Measurements from ENCODE around the gene PLEKHG5. TPM values are rescaled to one million over a fixed set of nuclear protein-coding genes. Genes with fewer than 3 reads are reported as not detected.

Gene PLEKHG5
- total RNA-seq, 1 experiment from 2014 or later, result not detected

DNA sequence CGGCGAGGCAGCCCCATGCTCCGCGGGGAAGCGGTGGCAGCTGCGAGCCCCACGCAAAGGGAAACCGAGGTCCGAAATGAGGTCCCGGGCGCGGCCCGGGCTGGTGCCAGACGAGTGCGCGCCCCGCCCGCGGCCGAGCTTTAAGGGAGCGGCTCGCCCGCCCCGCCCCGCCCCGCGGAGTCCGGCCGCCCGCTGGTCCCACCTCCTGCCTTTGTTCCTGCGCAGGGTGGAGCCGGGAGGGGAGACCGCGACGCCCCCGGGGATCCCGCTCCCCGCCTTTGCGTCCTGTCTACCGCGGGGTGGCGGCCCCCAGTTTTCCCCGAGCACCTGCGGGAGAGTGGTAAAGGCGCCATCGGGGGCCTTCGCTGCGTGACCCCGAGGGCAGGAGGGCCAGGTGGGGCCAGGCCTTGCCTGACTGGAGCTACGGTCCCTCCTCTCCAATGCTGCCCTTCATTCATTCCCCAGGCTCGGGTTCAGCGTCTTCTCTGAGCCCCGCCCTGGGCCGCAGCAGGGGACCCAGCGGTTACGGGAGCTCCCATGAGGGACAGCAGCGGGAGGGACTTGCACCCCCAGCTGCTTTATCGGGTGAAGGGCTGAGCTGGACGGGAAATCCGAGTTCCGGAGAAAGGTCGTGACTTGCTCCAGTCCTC lies 71.5 kb downstream of the PLEKHG5 start, which contains the start of gene HES2:
HES2 (minus strand) TSS at position 116 of the 650 bp plus-strand sequence; CDS start at position 17, 99 bp downstream.
- no peak within 1 kb of the TSS for H3K4me3 ChIP-seq (ENCODE audit: low read length)
- H3K27me3 ChIP-seq (ENCODE audit: low read length), result no peaks in the 10 kb centered on the region
- DNase-seq, result no peak
- H2AFZ ChIP-seq (ENCODE audit: low read length), result no peak within 1 kb of the TSS
- no peak within 1 kb of the TSS for H3K4me2 ChIP-seq (ENCODE audit: low read depth, low read length, poor library complexity, severe bottlenecking)
- no peaks in the 10 kb centered on the region for H3K79me2 ChIP-seq (ENCODE audit: low read length)
- no peaks in the 10 kb centered on the region for H4K20me1 ChIP-seq (ENCODE audit: insufficient read depth, low read depth, low read length)
- no peaks in the 10 kb centered on the region for H3K36me3 ChIP-seq (ENCODE audit: insufficient read depth, low read length)
- H3K9me3 ChIP-seq (ENCODE audit: low read length), result no peaks in the 10 kb centered on the region
- no peaks in the 10 kb centered on the region for H3K9me2 ChIP-seq (replicated peaks; ENCODE audit: insufficient read depth, low read length)
- no peak within 1 kb of the TSS for H3K9ac ChIP-seq (ENCODE audit: low read length)
- no peak within 1 kb of the TSS for H3K27ac ChIP-seq (ENCODE audit: low read length)
- H3K4me1 ChIP-seq (ENCODE audit: low read length), result no peaks in the 10 kb centered on the region; the same call in 1 of the 2 replicates

DNA sequence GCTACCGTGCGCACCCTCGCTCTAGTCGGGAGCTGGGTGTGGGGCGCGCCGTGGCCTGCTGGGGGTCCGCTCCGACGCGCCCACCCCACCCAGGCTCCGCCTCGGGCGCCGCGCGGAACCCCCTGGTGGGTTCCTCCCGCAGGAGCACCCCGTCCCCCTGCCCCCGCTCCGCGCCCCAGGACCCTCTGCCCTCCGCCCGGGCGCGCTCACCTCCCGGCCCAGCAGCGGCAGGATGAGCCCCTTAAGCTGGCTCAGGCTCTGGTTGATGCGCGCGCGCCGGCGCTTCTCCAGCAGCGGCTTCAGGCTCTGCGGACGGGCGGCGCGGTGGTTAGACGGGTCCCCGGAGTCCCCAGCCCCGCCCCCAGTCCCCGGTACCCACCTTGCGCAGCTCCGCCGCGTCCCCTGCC lies 72.1 kb downstream of the PLEKHG5 start:
- no peaks in the 10 kb centered on the region for H3K9me2 ChIP-seq (replicated peaks; ENCODE audit: insufficient read depth, low read length)
- no peak for DNase-seq
- no peak overlapping the region for H3K27ac ChIP-seq (ENCODE audit: low read length)
- no peaks in the 10 kb centered on the region for H3K27me3 ChIP-seq (ENCODE audit: low read length)
- no peaks in the 10 kb centered on the region for H3K79me2 ChIP-seq (ENCODE audit: low read length)
- H3K4me3 ChIP-seq (ENCODE audit: low read length), result no peak overlapping the region
- no peak overlapping the region for H3K9ac ChIP-seq (ENCODE audit: low read length)
- H3K4me1 ChIP-seq (ENCODE audit: low read length), result peaks cover 3% of the 10 kb centered on the region
- H2AFZ ChIP-seq (ENCODE audit: low read length), result no peak overlapping the region
- H4K20me1 ChIP-seq (ENCODE audit: insufficient read depth, low read depth, low read length), result no peaks in the 10 kb centered on the region
- no peaks in the 10 kb centered on the region for H3K36me3 ChIP-seq (ENCODE audit: insufficient read depth, low read length)
- no peak overlapping the region for H3K4me2 ChIP-seq (ENCODE audit: low read depth, low read length, poor library complexity, severe bottlenecking)
- no peaks in the 10 kb centered on the region for H3K9me3 ChIP-seq (ENCODE audit: low read length)

DNA sequence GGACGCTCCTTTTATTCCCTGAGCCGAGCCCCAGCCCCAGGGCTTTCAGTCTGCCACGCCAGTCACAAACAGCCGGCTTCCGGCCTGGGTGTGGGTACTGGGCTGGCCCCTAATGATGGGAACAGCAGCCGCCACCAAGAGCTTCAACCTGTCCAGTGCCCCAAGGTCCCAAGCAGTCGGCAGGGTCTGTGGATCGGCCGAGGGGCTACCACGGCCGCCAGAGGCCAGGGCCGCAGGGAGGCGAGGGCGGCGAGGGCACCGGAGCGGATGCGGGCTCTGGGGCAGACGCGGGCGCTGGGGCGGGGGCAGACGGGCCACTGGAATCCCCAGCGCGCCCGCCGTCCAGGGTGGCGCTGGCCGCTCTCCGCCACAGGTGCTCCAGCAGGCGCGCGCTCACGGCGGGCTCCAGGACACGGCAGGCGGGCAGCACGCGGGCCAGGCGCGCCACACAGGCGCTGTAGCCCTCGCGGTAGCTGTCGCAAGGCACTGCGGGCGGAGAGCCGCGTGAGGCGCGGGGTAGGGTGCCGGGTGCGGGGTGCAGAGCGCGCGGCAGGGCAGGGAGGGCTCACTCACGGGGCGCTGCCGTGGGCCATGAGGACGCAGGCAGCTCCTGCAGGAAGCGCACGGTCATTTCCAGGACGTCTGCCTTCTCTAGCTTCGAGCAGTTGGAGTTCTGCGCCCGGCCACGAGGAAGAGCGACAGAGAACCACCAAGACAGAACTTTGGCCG lies 72.6 kb downstream of the PLEKHG5 start:
- no peak overlapping the region for H3K4me2 ChIP-seq (ENCODE audit: low read depth, low read length, poor library complexity, severe bottlenecking)
- no peak overlapping the region for H3K27ac ChIP-seq (ENCODE audit: low read length)
- H3K4me3 ChIP-seq (ENCODE audit: low read length), result no peak overlapping the region
- H3K9me2 ChIP-seq (replicated peaks; ENCODE audit: insufficient read depth, low read length), result no peaks in the 10 kb centered on the region
- no peaks in the 10 kb centered on the region for H3K79me2 ChIP-seq (ENCODE audit: low read length)
- H3K36me3 ChIP-seq (ENCODE audit: insufficient read depth, low read length), result no peaks in the 10 kb centered on the region
- no peak for DNase-seq
- no peak overlapping the region for H3K9ac ChIP-seq (ENCODE audit: low read length)
- H3K4me1 ChIP-seq (ENCODE audit: low read length), result peaks cover 4% of the 10 kb centered on the region
- H3K9me3 ChIP-seq (ENCODE audit: low read length), result no peaks in the 10 kb centered on the region
- no peaks in the 10 kb centered on the region for H3K27me3 ChIP-seq (ENCODE audit: low read length)
- no peaks in the 10 kb centered on the region for H4K20me1 ChIP-seq (ENCODE audit: insufficient read depth, low read depth, low read length)
- no peak overlapping the region for H2AFZ ChIP-seq (ENCODE audit: low read length)

DNA sequence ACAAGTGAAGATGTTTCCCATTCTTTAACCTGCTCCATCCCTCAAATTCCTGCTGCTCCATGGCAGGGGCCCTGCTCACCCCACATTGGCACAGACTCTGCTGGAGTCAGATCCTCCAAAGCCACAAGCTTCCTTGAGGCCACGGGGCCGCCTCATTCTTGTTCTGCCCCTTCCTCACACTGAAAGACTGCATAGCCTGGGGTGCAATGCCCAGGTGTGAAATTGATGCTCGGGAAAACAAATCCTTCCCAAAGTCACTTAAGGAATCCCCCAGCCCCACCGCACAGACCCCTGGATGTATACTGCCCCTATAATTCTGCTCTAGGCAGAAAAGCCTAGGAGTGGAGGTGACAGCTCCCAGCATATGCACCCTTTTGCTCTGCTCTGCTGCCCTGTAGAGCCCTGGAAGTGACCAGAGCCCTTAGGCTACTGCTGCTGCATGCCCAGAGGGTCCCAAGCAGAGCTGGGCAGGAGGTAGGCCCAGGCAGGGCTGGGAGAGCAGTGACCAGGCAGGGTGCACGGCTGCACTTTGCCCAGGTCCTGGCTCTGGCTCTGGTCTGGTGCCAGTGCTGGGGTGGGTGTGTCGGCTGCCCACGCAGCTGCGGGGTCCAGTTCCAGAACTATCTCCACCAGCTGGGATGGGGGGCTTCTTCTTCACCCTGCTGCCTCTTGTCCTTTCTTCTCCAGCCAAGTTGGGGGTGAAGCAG lies 73.4 kb downstream of the PLEKHG5 start:
- Histone ChIP-seq H3K9me3 (ENCODE audit: low read length) (no peaks in the 10 kb centered on the region), H3K27me3 (ENCODE audit: low read length) (no peaks in the 10 kb centered on the region)
- no peak for DNase-seq

More for the DNA sequence above, 73.4 kb downstream of the PLEKHG5 start:
- H3K4me3 ChIP-seq (ENCODE audit: low read length), result no peak overlapping the region
- no peak overlapping the region for H3K9ac ChIP-seq (ENCODE audit: low read length)
- H4K20me1 ChIP-seq (ENCODE audit: insufficient read depth, low read depth, low read length), result no peaks in the 10 kb centered on the region
- H2AFZ ChIP-seq (ENCODE audit: low read length), result no peak overlapping the region
- H3K36me3 ChIP-seq (ENCODE audit: insufficient read depth, low read length), result no peaks in the 10 kb centered on the region
- H3K4me2 ChIP-seq (ENCODE audit: low read depth, low read length, poor library complexity, severe bottlenecking), result no peak overlapping the region
- H3K27ac ChIP-seq (ENCODE audit: low read length), result no peak overlapping the region
- peaks cover 4% of the 10 kb centered on the region; the same call in 1 of the 2 replicates for H3K4me1 ChIP-seq (ENCODE audit: low read length)
- H3K9me2 ChIP-seq (replicated peaks; ENCODE audit: insufficient read depth, low read length), result no peaks in the 10 kb centered on the region
- H3K79me2 ChIP-seq (ENCODE audit: low read length), result no peaks in the 10 kb centered on the region

Small RNAs within 50 kb of the gene (small RNA-seq; reads per million reads assigned to genes)
- gene MIR4252 (not detected), gene RNU6-731P (not detected)

Other genes with a start within 250 kb of the PLEKHG5 start
- gene HES3, start 247.5 kb downstream of the PLEKHG5 start, total RNA-seq (2014; rRNA removed; shearing (Covaris generic); ENCODE audit: low replicate concordance), result not detected in 2 replicates
- 3.4 and 3.9 TPM in 2 replicates for gene GPR153, start 230.6 kb downstream of the PLEKHG5 start, total RNA-seq (2014; rRNA removed; shearing (Covaris generic); ENCODE audit: low replicate concordance)
- gene ACOT7, start 97.9 kb downstream of the PLEKHG5 start, total RNA-seq (2014; rRNA removed; shearing (Covaris generic); ENCODE audit: low replicate concordance), result 11.8 and 25.9 TPM in 2 replicates
- not detected in 2 replicates for gene HES2, start 71.7 kb downstream of the PLEKHG5 start, total RNA-seq (2014; rRNA removed; shearing (Covaris generic); ENCODE audit: low replicate concordance)
- gene ESPN, start 66.9 kb downstream of the PLEKHG5 start, total RNA-seq (2014; rRNA removed; shearing (Covaris generic); ENCODE audit: low replicate concordance), result not detected in 2 replicates
- gene TNFRSF25, start 25.5 kb downstream of the PLEKHG5 start, total RNA-seq (2014; rRNA removed; shearing (Covaris generic); ENCODE audit: low replicate concordance), result 0.58 TPM in 1 of 2 replicates, not detected in the other
- gene NOL9, start 62.8 kb upstream of the PLEKHG5 start, total RNA-seq (2014; rRNA removed; shearing (Covaris generic); ENCODE audit: low replicate concordance), result 25.0 and 37.6 TPM in 2 replicates
- gene TAS1R1, start 63.6 kb upstream of the PLEKHG5 start, total RNA-seq (2014; rRNA removed; shearing (Covaris generic); ENCODE audit: low replicate concordance), result not detected in 2 replicates
- gene ZBTB48, start 88.3 kb upstream of the PLEKHG5 start, total RNA-seq (2014; rRNA removed; shearing (Covaris generic); ENCODE audit: low replicate concordance), result 36.3 and 69.0 TPM in 2 replicates
- 12.2 and 13.3 TPM in 2 replicates for gene KLHL21, start 111.2 kb upstream of the PLEKHG5 start, total RNA-seq (2014; rRNA removed; shearing (Covaris generic); ENCODE audit: low replicate concordance)
- gene PHF13, start 122.1 kb upstream of the PLEKHG5 start, total RNA-seq (2014; rRNA removed; shearing (Covaris generic); ENCODE audit: low replicate concordance), result 5.7 and 11.1 TPM in 2 replicates
- 13.3 and 19.5 TPM in 2 replicates for gene THAP3, start 133.2 kb upstream of the PLEKHG5 start, total RNA-seq (2014; rRNA removed; shearing (Covaris generic); ENCODE audit: low replicate concordance)
- 33.4 and 36.3 TPM in 2 replicates for gene DNAJC11, start 210.1 kb upstream of the PLEKHG5 start, total RNA-seq (2014; rRNA removed; shearing (Covaris generic); ENCODE audit: low replicate concordance)

Data from Karpas-422 (cell line).